Measurements from ENCODE around the gene CAMK4.
"Not testable (repeated sequence)": the region's sequence is repeated elsewhere in the genome, so short reads cannot be mapped to it uniquely, and the experiment has no call there.

Gene CAMK4

GRCh38 chr5:111254613-111255012, 30.4 kb downstream of the CAMK4 start:
- Histone ChIP-seq H3K4me3 (ENCODE audit: low read length, poor library complexity, severe bottlenecking) (peak overlapping the region; percentile 24), H3K36me3 (ENCODE audit: insufficient read depth, low read length) (no peaks in the 10 kb centered on the region), H3K27me3 (ENCODE audit: insufficient read depth, low read length, poor library complexity, severe bottlenecking) (no peaks in the 10 kb centered on the region), H3F3A (ENCODE audit: low read depth) (no peaks in the 10 kb centered on the region), H4K20me1 (ENCODE audit: insufficient read depth, low read length, poor library complexity, severe bottlenecking) (no peaks in the 10 kb centered on the region), H3K4me1 (ENCODE audit: insufficient read depth, low read length, poor library complexity, severe bottlenecking) (peaks cover 39% of the 10 kb centered on the region), H3K9me2 (replicated peaks; ENCODE audit: low read depth, low read length) (no peaks in the 10 kb centered on the region), H2AFZ (ENCODE audit: low read length) (no peak overlapping the region), H3K9me3 (ENCODE audit: insufficient read depth, low read depth, low read length) (peaks cover 10% of the 10 kb centered on the region; the same call in 1 of the 2 replicates), H3K79me2 (ENCODE audit: insufficient read depth, low read length) (peaks cover 60% of the 10 kb centered on the region), H3K4me2 (ENCODE audit: low read depth, low read length, poor library complexity, severe bottlenecking) (peak overlapping the region; percentile 61), H3K9ac (ENCODE audit: low read depth, low read length, poor library complexity, severe bottlenecking) (peak overlapping the region; percentile 8)
- TF ChIP-seq CTCF (conservative IDR thresholded peaks at IDR 0.05; ENCODE audit: low read length) (no peak), EZH2phosphoT487 (IDR thresholded peaks at IDR 0.05; ENCODE audit: borderline replicate concordance) (no peak)

- no peak for TF ChIP-seq CTCF (conservative IDR thresholded peaks at IDR 0.05; ENCODE audit: low read length)
- no peaks in the 10 kb centered on the region for H3K27me3 ChIP-seq (ENCODE audit: insufficient read depth, low read length, poor library complexity, severe bottlenecking)
- H2AFZ ChIP-seq (ENCODE audit: low read length): no peak overlapping the region
- H3K4me3 ChIP-seq (ENCODE audit: low read length, poor library complexity, severe bottlenecking): no peak overlapping the region
- no peaks in the 10 kb centered on the region for H3K36me3 ChIP-seq (ENCODE audit: insufficient read depth, low read length)
- H3K4me1 ChIP-seq (ENCODE audit: insufficient read depth, low read length, poor library complexity, severe bottlenecking): peaks cover 36% of the 10 kb centered on the region
- H4K20me1 ChIP-seq (ENCODE audit: insufficient read depth, low read length, poor library complexity, severe bottlenecking): no peaks in the 10 kb centered on the region
- no peaks in the 10 kb centered on the region for H3F3A ChIP-seq (ENCODE audit: low read depth)
- H3K4me2 ChIP-seq (ENCODE audit: low read depth, low read length, poor library complexity, severe bottlenecking): peak overlapping the region; percentile 61
- H3K9ac ChIP-seq (ENCODE audit: low read depth, low read length, poor library complexity, severe bottlenecking): no peak overlapping the region
- peaks cover 56% of the 10 kb centered on the region for H3K79me2 ChIP-seq (ENCODE audit: insufficient read depth, low read length)
- no peaks in the 10 kb centered on the region for H3K9me2 ChIP-seq (replicated peaks; ENCODE audit: low read depth, low read length)
- H3K9me3 ChIP-seq (ENCODE audit: insufficient read depth, low read depth, low read length): peaks cover 10% of the 10 kb centered on the region; the same call in 1 of the 2 replicates
Measured at GRCh38 chr5:111255169-111255568, 31.0 kb downstream of the CAMK4 start.

- Histone ChIP-seq H3K4me2 (ENCODE audit: low read depth, low read length, poor library complexity, severe bottlenecking) (no peak overlapping the region), H3K79me2 (ENCODE audit: insufficient read depth, low read length) (peaks cover 46% of the 10 kb centered on the region), H3K4me3 (ENCODE audit: low read length, poor library complexity, severe bottlenecking) (no peak overlapping the region), H3K9me2 (replicated peaks; ENCODE audit: low read depth, low read length) (no peaks in the 10 kb centered on the region), H4K20me1 (ENCODE audit: insufficient read depth, low read length, poor library complexity, severe bottlenecking) (no peaks in the 10 kb centered on the region), H3K9me3 (ENCODE audit: insufficient read depth, low read depth, low read length) (peaks cover 10% of the 10 kb centered on the region; the same call in 1 of the 2 replicates), H3K4me1 (ENCODE audit: insufficient read depth, low read length, poor library complexity, severe bottlenecking) (peaks cover 36% of the 10 kb centered on the region), H3K27me3 (ENCODE audit: insufficient read depth, low read length, poor library complexity, severe bottlenecking) (no peaks in the 10 kb centered on the region), H3K36me3 (ENCODE audit: insufficient read depth, low read length) (no peaks in the 10 kb centered on the region), H2AFZ (ENCODE audit: low read length) (no peak overlapping the region), H3K9ac (ENCODE audit: low read depth, low read length, poor library complexity, severe bottlenecking) (no peak overlapping the region), H3F3A (ENCODE audit: low read depth) (no peaks in the 10 kb centered on the region)
- TF ChIP-seq EZH2phosphoT487 (IDR thresholded peaks at IDR 0.05; ENCODE audit: borderline replicate concordance): no peak
- TF ChIP-seq CTCF (conservative IDR thresholded peaks at IDR 0.05; ENCODE audit: low read length): no peak
Measured at GRCh38 chr5:111256128-111256527, 31.9 kb downstream of the CAMK4 start.

- Histone ChIP-seq H3K4me1 (ENCODE audit: insufficient read depth, low read length, poor library complexity, severe bottlenecking) (peaks cover 33% of the 10 kb centered on the region), H3K79me2 (ENCODE audit: insufficient read depth, low read length) (peaks cover 40% of the 10 kb centered on the region), H3K9me3 (ENCODE audit: insufficient read depth, low read depth, low read length) (peaks cover 10% of the 10 kb centered on the region; the same call in 1 of the 2 replicates)
- H4K20me1 ChIP-seq (ENCODE audit: insufficient read depth, low read length, poor library complexity, severe bottlenecking); H3F3A ChIP-seq (ENCODE audit: low read depth); H3K4me3 ChIP-seq (ENCODE audit: low read length, poor library complexity, severe bottlenecking); H2AFZ ChIP-seq (ENCODE audit: low read length); H3K4me2 ChIP-seq (ENCODE audit: low read depth, low read length, poor library complexity, severe bottlenecking); H3K27me3 ChIP-seq (ENCODE audit: insufficient read depth, low read length, poor library complexity, severe bottlenecking); H3K9ac ChIP-seq (ENCODE audit: low read depth, low read length, poor library complexity, severe bottlenecking); H3K36me3 ChIP-seq (ENCODE audit: insufficient read depth, low read length); H3K9me2 ChIP-seq (replicated peaks; ENCODE audit: low read depth, low read length): not testable (repeated sequence)
Measured at GRCh38 chr5:111257610-111258009, 33.4 kb downstream of the CAMK4 start.
